Neutrophil (primary cell): ENCODE results near the gene TAF4B.
"Not testable (repeated sequence)": the region's sequence is repeated elsewhere in the genome, so short reads cannot be mapped to it uniquely, and the experiment has no call there.

Experiments
- H3K27ac ChIP-seq: fragments of 200-600 bp; sonication (generic); 2 replicates; pipeline ENCODE4 v1.5.1; 2016; ENCODE audit warnings: mild to moderate bottlenecking, moderate library complexity
- H3K27me3 ChIP-seq: fragments of 200-600 bp; sonication (generic); 2 replicates; pipeline ENCODE4 v1.6.0; 2016; ENCODE audit warnings: mild to moderate bottlenecking
- H3K36me3 ChIP-seq: fragments of 200-600 bp; sonication (generic); 2 replicates; pipeline ENCODE4 v1.5.1; 2017
- H3K4me1 ChIP-seq, 2 experiments: fragments of 200-600 bp in 1 of 2; sonication (generic) in 1 of 2; 1 replicate in 1 of 2; 2 replicates in 1 of 2; pipeline versions ENCODE4 v1.5.1 to v1.6.1; 2013 to 2016; ENCODE audit warnings: low read depth in 1 of 2, low read length in 1 of 2, mild to moderate bottlenecking in 1 of 2, moderate library complexity in 1 of 2; ENCODE audit not compliant: control insufficient read depth in 1 of 2, insufficient read depth in 1 of 2
- H3K4me3 ChIP-seq, 2 experiments: fragments of 200-600 bp in 1 of 2; sonication (generic) in 1 of 2; 1 replicate in 1 of 2; 2 replicates in 1 of 2; pipeline ENCODE4 v1.5.1; 2013 to 2016; ENCODE audit warnings: low read depth in 1 of 2, low read length in 1 of 2, mild to moderate bottlenecking in 1 of 2, moderate library complexity in 1 of 2
- H3K9me3 ChIP-seq: fragments of 200-600 bp; sonication (generic); 2 replicates; pipeline ENCODE4 v1.5.1; 2016
- TF ChIP-seq, protein P1 (sequence below): fragments of 200-600 bp; sonication (generic); IDR thresholded peaks from 2 replicates; pipeline ENCODE4 v1.5.1; 2016; ENCODE audit warnings: antibody characterized with exemption

The TAF4B gene

GRCh38 chr18:26286008-26286407 lies 59.8 kb downstream of the TAF4B start:
- peaks cover 5 to 11% of the 10 kb centered on the region in 2 experiments for H3K4me1 ChIP-seq
- H3K27me3 ChIP-seq, result no peaks in the 10 kb centered on the region
- no peak overlapping the region for H3K4me3 ChIP-seq
- TF ChIP-seq, protein P1, sequence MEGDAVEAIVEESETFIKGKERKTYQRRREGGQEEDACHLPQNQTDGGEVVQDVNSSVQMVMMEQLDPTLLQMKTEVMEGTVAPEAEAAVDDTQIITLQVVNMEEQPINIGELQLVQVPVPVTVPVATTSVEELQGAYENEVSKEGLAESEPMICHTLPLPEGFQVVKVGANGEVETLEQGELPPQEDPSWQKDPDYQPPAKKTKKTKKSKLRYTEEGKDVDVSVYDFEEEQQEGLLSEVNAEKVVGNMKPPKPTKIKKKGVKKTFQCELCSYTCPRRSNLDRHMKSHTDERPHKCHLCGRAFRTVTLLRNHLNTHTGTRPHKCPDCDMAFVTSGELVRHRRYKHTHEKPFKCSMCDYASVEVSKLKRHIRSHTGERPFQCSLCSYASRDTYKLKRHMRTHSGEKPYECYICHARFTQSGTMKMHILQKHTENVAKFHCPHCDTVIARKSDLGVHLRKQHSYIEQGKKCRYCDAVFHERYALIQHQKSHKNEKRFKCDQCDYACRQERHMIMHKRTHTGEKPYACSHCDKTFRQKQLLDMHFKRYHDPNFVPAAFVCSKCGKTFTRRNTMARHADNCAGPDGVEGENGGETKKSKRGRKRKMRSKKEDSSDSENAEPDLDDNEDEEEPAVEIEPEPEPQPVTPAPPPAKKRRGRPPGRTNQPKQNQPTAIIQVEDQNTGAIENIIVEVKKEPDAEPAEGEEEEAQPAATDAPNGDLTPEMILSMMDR, result no peak
- H3K27ac ChIP-seq, result no peak overlapping the region
- H3K9me3 ChIP-seq, result no peaks in the 10 kb centered on the region
- H3K36me3 ChIP-seq, result no peaks in the 10 kb centered on the region

- Histone ChIP-seq H3K4me1 (peaks cover 5 to 11% of the 10 kb centered on the region in 2 experiments), H3K36me3 (no peaks in the 10 kb centered on the region), H3K27me3 (no peaks in the 10 kb centered on the region), H3K4me3 (no peak overlapping the region), H3K9me3 (no peaks in the 10 kb centered on the region), H3K27ac (no peak overlapping the region)
- TF ChIP-seq, protein P1, result no peak
These were observed 61.4 kb downstream of the TAF4B start for GRCh38 chr18:26287644-26288043.

DNA sequence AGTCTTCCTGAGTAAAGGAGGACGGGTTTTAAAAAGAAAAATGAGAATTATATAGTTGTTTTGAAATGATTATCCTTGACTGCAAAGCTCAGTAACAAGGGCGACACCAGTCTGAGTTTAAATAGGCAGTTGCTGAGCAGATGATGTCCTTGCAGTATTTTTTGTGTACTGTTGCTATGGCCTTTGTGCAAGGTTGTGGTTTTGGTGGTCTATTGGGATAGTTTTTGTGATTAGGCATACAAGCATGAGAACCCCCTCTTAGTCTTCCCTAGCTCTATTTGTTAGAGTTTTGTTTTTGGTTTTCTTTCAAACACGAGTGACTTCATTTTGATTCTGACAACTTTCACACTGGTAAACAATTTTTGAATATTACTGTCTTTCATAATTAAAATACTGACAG lies 64.1 kb downstream of the TAF4B start:
- no peaks in the 10 kb centered on the region for H3K36me3 ChIP-seq
- no peak overlapping the region for H3K27ac ChIP-seq
- no peak overlapping the region for H3K4me3 ChIP-seq
- no peaks in the 10 kb centered on the region for H3K27me3 ChIP-seq
- H3K9me3 ChIP-seq, result no peaks in the 10 kb centered on the region
- H3K4me1 ChIP-seq, result peaks cover 5 to 11% of the 10 kb centered on the region in 2 experiments
- TF ChIP-seq, protein P1, result no peak

DNA sequence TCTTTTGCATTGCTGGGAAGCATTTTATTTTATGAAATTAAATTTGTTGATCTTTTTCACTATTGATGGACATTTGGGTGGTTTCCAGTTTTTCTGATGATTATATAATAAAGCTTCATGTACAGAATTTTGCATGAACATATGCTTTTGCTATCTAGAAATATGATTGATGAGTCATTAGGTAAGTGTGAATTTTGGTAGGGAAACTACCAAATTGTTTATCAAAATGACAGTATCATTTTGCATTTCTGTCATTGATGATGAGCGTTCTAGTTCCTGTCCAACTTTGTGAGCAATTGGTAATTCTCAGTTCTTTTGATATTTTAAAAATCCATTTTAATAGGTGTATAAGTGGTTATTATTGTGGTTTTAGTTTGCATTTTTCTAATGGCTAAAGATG lies 67.7 kb downstream of the TAF4B start:
- H3K36me3 ChIP-seq, result no peaks in the 10 kb centered on the region
- no peaks in the 10 kb centered on the region for H3K27me3 ChIP-seq
- H3K4me1 ChIP-seq, result no peaks in the 10 kb centered on the region
- H3K27ac ChIP-seq, result no peak overlapping the region
- H3K9me3 ChIP-seq, result no peaks in the 10 kb centered on the region
- TF ChIP-seq, protein P1, result no peak
- H3K4me3 ChIP-seq, result no peak overlapping the region

GRCh38 chr18:26298107-26298506 lies 71.9 kb downstream of the TAF4B start:
- TF ChIP-seq, protein P1, result no peak
- Histone ChIP-seq H3K4me1 (no peaks in the 10 kb centered on the region), H3K27me3 (no peaks in the 10 kb centered on the region), H3K36me3 (no peaks in the 10 kb centered on the region), H3K27ac (no peak overlapping the region), H3K9me3 (no peaks in the 10 kb centered on the region), H3K4me3 (no peak overlapping the region)

DNA sequence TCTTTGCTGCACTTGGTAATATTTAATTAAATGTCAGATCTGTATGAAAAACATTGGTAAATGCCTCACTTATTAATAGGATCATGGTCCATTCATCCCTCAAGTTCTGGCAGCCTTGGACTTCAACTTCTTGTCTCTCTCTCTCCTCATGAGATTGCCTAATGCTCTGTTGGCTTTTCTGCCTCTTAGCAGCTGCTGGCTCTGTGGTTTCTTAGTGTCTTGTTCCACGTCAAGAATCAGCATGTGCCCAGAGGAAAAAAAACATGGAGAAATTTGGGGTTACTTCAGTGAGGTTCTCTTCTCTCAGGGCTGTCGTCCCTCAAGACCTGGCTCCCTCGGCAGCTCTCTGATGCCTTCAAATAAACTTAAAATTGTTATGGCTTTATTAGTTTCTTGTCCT lies 75.4 kb downstream of the TAF4B start:
- Histone ChIP-seq H3K27ac (no peak overlapping the region), H3K9me3 (no peaks in the 10 kb centered on the region), H3K36me3 (no peaks in the 10 kb centered on the region), H3K4me1 (no peaks in the 10 kb centered on the region), H3K4me3 (no peak overlapping the region), H3K27me3 (no peaks in the 10 kb centered on the region)
- TF ChIP-seq, protein P1, result no peak

- not testable (repeated sequence) for H3K27ac ChIP-seq, H3K4me1 ChIP-seq, H3K27me3 ChIP-seq, H3K9me3 ChIP-seq, H3K36me3 ChIP-seq, H3K4me3 ChIP-seq
These were observed 77.0 kb downstream of the TAF4B start for GRCh38 chr18:26303222-26303621.
